ENCODE results near the gene PHF13.

DNA sequence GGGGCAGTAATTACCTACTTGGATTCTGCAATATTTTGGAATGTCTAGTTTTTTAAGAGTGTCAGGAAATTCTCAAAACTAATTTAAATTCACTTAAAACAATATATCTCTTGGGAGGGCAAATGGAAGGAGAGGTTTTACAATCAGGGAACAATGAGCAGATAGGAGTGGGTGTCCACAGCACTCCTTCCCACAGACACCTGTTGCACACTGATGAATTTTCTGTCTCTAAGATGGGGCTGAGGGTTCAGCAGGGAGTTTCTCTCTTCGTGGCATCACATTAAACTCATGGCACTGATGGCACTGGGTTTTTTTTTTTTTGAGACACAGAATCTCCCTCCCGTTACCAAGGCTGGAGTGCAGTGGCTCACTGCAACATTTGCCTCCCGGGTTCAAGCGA is 5.5 kb downstream of the PHF13 start:
- TF ChIP-seq EZH2 (IDR thresholded peaks at IDR 0.05; ENCODE audit: borderline replicate concordance), result no peak
- TF ChIP-seq, protein P1, sequence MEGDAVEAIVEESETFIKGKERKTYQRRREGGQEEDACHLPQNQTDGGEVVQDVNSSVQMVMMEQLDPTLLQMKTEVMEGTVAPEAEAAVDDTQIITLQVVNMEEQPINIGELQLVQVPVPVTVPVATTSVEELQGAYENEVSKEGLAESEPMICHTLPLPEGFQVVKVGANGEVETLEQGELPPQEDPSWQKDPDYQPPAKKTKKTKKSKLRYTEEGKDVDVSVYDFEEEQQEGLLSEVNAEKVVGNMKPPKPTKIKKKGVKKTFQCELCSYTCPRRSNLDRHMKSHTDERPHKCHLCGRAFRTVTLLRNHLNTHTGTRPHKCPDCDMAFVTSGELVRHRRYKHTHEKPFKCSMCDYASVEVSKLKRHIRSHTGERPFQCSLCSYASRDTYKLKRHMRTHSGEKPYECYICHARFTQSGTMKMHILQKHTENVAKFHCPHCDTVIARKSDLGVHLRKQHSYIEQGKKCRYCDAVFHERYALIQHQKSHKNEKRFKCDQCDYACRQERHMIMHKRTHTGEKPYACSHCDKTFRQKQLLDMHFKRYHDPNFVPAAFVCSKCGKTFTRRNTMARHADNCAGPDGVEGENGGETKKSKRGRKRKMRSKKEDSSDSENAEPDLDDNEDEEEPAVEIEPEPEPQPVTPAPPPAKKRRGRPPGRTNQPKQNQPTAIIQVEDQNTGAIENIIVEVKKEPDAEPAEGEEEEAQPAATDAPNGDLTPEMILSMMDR (IDR thresholded peaks at IDR 0.05; ENCODE audit: poor library complexity), result no peak
- TF ChIP-seq EZH2phosphoT487 (IDR thresholded peaks at IDR 0.05; ENCODE audit: low read depth, severe bottlenecking, unreplicated experiment), result no peak
